HepG2 (cell line): ENCODE results near the gene AARSD1. TPM values are rescaled to one million over a fixed set of nuclear protein-coding genes. Genes with fewer than 3 reads are reported as not detected.

Source experiments
- CREBL2 ChIP-seq: sonication (generic); formaldehyde crosslinking; IDR thresholded peaks from 2 replicates; pipeline ENCODE4 v1.8.1; 2023; ENCODE audit warnings: missing genetic modification reagents, mild to moderate bottlenecking, borderline replicate concordance
- DZIP1 ChIP-seq: sonication (generic); formaldehyde crosslinking; IDR thresholded peaks from 2 replicates; pipeline ENCODE4 v1.5.0; 2020; ENCODE audit warnings: mild to moderate bottlenecking, missing genetic modification reagents
- FOXJ3 ChIP-seq: sonication (generic); formaldehyde crosslinking; IDR thresholded peaks from 2 replicates; pipeline ENCODE4 v1.4.0; 2020; ENCODE audit warnings: missing genetic modification reagents, mild to moderate bottlenecking, borderline replicate concordance
- FOXP4 ChIP-seq: sonication (generic); formaldehyde crosslinking; IDR thresholded peaks from 2 replicates; pipeline ENCODE4 v1.4.0; 2020; ENCODE audit warnings: missing genetic modification reagents
- HMGA1 ChIP-seq: sonication (generic); formaldehyde crosslinking; conservative IDR thresholded peaks from 2 replicates; pipeline ENCODE4 v1.4.0; 2020; ENCODE audit warnings: missing genetic modification reagents
- HOXD1 ChIP-seq: sonication (generic); formaldehyde crosslinking; IDR thresholded peaks from 2 replicates; pipeline ENCODE4 v1.5.0; 2020; ENCODE audit warnings: missing genetic modification reagents
- KDM5A ChIP-seq: fragments of 200-600 bp; sonication (generic); IDR thresholded peaks from 2 replicates; pipeline ENCODE4 v1.7.0; 2018; ENCODE audit warnings: antibody characterized with exemption, mild to moderate bottlenecking, low read length, borderline replicate concordance
- MIXL1 ChIP-seq: IDR thresholded peaks from 2 replicates; pipeline ENCODE4 v1.6.1; 2016
- NR2F6 ChIP-seq, 2 experiments: IDR thresholded peaks; 2 replicates each; pipeline ENCODE4 v1.6.1; 2016; ENCODE audit warnings: antibody characterized with exemption in 1 of 2, mild to moderate bottlenecking in 1 of 2
- PATZ1 ChIP-seq: sonication (generic); formaldehyde crosslinking; IDR thresholded peaks from 2 replicates; pipeline ENCODE4 v1.4.0; 2020; ENCODE audit warnings: missing genetic modification reagents
- PHF20 ChIP-seq: sonication (generic); formaldehyde crosslinking; IDR thresholded peaks from 2 replicates; pipeline ENCODE4 v1.5.0; 2020; ENCODE audit warnings: mild to moderate bottlenecking, missing genetic modification reagents
- RXRB ChIP-seq: IDR thresholded peaks from 2 replicates; pipeline ENCODE4 v1.6.1; 2016; ENCODE audit warnings: borderline replicate concordance, missing genetic modification reagents, missing compliant biosample characterization
- SIN3A ChIP-seq: IDR thresholded peaks from 2 replicates; pipeline ENCODE4 v1.6.1; 2011; ENCODE audit warnings: low read depth, mild to moderate bottlenecking, control low read depth, low read length, borderline replicate concordance
- STAT5B ChIP-seq: sonication (generic); formaldehyde crosslinking; IDR thresholded peaks from 2 replicates; pipeline ENCODE4 v1.4.0; 2020; ENCODE audit warnings: missing genetic modification reagents
- YEATS4 ChIP-seq: sonication (generic); formaldehyde crosslinking; IDR thresholded peaks from 2 replicates; pipeline ENCODE4 v1.4.0; 2020; ENCODE audit warnings: missing genetic modification reagents, borderline replicate concordance
- ZNF251 ChIP-seq: sonication (generic); formaldehyde crosslinking; IDR thresholded peaks from 2 replicates; pipeline ENCODE4 v1.9.0; 2021; ENCODE audit warnings: mild to moderate bottlenecking, missing genetic modification reagents
- ZNF441 ChIP-seq: sonication (generic); formaldehyde crosslinking; IDR thresholded peaks from 2 replicates; pipeline ENCODE4 v1.7.0; 2021; ENCODE audit warnings: missing genetic modification reagents, borderline replicate concordance
- ZNF614 ChIP-seq: IDR thresholded peaks from 2 replicates; pipeline ENCODE4 v1.6.1; 2018; ENCODE audit warnings: missing biosample characterization, missing genetic modification reagents, inconsistent platforms, borderline replicate concordance
- ZNF713 ChIP-seq: sonication (generic); formaldehyde crosslinking; IDR thresholded peaks from 2 replicates; pipeline ENCODE4 v1.4.0; 2020; ENCODE audit warnings: mild to moderate bottlenecking, missing genetic modification reagents
- ZNF788 ChIP-seq: sonication (generic); formaldehyde crosslinking; IDR thresholded peaks from 2 replicates; pipeline ENCODE4 v1.5.0; 2020; ENCODE audit warnings: mild to moderate bottlenecking, missing genetic modification reagents, borderline replicate concordance
- polyA plus RNA-seq, 8 experiments: library from polyadenylated mRNA; depleted of rRNA in 3 of 8; stranded (reverse) in 7 of 8; unstranded in 1 of 8; fragments of >200 nt; fragmentation: Illumina TruSeq in 4 of 8; extraction: Trizol in 4 of 8; gene quantifications; 2 replicates each; pipeline versions ENCODE4 v1.2.1 to v1.2.3, GENCODE V29; 2011 to 2016; ENCODE audit warnings: low read depth in 4 of 8, missing spikeins in 1 of 8, mixed read lengths in 1 of 8; ENCODE audit not compliant: insufficient read depth in 1 of 8
- total RNA-seq, 5 experiments: library from RNA; depleted of rRNA; stranded (reverse); fragments of >200 nt; fragmentation: Illumina TruSeq; extraction: Trizol; gene quantifications; 2 replicates each; pipeline ENCODE4 v1.2.3, GENCODE V29; 2016; ENCODE audit warnings: low read depth in 1 of 5

Gene AARSD1
- total and polyA plus RNA-seq, 2 of the 13 experiments (the other 11 are each of a cell fraction or from before 2014, with no cell fraction given) = 24.7 to 29.3 TPM

GRCh38 chr17:43010667-43011308 is 46.5 kb upstream of the AARSD1 start (continued):
- TF ChIP-seq HMGA1 (CRISPR knock-in tag) (no peak), ZNF713 (CRISPR knock-in tag) (no peak), ZNF788 (CRISPR knock-in tag) (peak; percentile 52; the same call in 1 of the 2 replicates), PATZ1 (CRISPR knock-in tag) (peak; percentile 82), PHF20 (CRISPR knock-in tag) (no peak), STAT5B (no peak), YEATS4 (CRISPR knock-in tag) (peak; percentile 19; the same call in 1 of the 2 replicates), HOXD1 (peak; percentile 19; the same call in 1 of the 2 replicates), FOXP4 (peak; percentile 71), ZNF441 (CRISPR knock-in tag) (no peak), FOXJ3 (peak; percentile 12; the same call in 1 of the 2 replicates), SIN3A (no peak), ZNF614 (peak; percentile 95), CREBL2 (CRISPR knock-in tag) (no peak), KDM5A (peak; percentile 34; the same call in 1 of the 2 replicates), DZIP1 (CRISPR knock-in tag) (no peak), ZNF251 (no peak), NR2F6 (IDR thresholded peaks at IDR 0.05) (peak; percentile 80), NR2F6 (CRISPR knock-in tag; IDR thresholded peaks at IDR 0.05) (peak; percentile 90; the same call in 1 of the 2 replicates), RXRB (CRISPR knock-in tag) (peak; percentile 90), MIXL1 (CRISPR knock-in tag) (peak; percentile 56; the same call in 1 of the 2 replicates)
